ENCODE results near the gene PGBD5. TPM values are rescaled to one million over a fixed set of nuclear protein-coding genes. Genes with fewer than 3 reads are reported as not detected.

PGBD5 gene
- total and polyA plus RNA-seq, 3 donors from 2014 or later = 14.3 to 28.1 (median 16.0) TPM

DNA sequence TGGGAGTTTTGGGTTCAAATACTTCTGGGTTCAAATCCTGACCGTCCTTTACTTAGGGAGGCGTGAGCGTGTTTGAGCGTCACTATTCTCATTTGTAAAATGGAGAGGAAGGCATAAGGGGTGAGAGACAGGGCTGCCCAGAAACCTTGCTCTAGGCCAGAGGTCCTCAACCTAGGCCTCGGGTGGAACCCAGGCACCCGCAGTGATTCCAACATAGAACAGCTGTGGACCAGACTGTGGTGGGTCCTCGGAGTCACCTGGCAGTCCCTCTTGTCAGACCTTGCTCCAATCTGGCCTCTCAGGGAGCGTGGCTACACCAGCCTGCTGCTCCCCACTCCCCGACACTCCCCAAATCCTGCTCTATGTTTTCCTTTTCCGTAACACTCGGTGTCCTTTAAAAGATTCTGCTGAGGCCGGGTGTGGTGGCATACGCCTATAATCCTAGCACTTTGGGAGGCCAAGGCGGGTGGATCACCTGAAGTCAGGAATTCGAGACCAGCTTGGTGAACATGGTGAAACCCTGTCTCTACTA lies 116.4 kb downstream of the PGBD5 start:
- peaks cover 4% of the 10 kb centered on the region for H3K4me1 ChIP-seq
- intact Hi-C loops (cut with DNase I; ENCODE audit: low total_unique reads) = loop anchor here (5.0 kb wide), 1 partner anchor 647 kb away; no protein-coding TSS in a partner anchor
- TF ChIP-seq, protein P1, sequence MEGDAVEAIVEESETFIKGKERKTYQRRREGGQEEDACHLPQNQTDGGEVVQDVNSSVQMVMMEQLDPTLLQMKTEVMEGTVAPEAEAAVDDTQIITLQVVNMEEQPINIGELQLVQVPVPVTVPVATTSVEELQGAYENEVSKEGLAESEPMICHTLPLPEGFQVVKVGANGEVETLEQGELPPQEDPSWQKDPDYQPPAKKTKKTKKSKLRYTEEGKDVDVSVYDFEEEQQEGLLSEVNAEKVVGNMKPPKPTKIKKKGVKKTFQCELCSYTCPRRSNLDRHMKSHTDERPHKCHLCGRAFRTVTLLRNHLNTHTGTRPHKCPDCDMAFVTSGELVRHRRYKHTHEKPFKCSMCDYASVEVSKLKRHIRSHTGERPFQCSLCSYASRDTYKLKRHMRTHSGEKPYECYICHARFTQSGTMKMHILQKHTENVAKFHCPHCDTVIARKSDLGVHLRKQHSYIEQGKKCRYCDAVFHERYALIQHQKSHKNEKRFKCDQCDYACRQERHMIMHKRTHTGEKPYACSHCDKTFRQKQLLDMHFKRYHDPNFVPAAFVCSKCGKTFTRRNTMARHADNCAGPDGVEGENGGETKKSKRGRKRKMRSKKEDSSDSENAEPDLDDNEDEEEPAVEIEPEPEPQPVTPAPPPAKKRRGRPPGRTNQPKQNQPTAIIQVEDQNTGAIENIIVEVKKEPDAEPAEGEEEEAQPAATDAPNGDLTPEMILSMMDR (IDR thresholded peaks at IDR 0.05) = no peak
- TF ChIP-seq POLR2A (IDR thresholded peaks at IDR 0.05) = no peak
- no peaks in the 10 kb centered on the region for H3K36me3 ChIP-seq (ENCODE audit: low read depth, missing control alignments)
- no peaks in the 10 kb centered on the region for H3K27me3 ChIP-seq
- 87 to 95% methylated on average over 15 of the region's 15 CpGs for WGBS, 2 donors
- H3K4me3 ChIP-seq = no peak overlapping the region
- no peak overlapping the region for H3K27ac ChIP-seq
- no peaks in the 10 kb centered on the region for H3K9me3 ChIP-seq
- no peak for DNase-seq

DNA sequence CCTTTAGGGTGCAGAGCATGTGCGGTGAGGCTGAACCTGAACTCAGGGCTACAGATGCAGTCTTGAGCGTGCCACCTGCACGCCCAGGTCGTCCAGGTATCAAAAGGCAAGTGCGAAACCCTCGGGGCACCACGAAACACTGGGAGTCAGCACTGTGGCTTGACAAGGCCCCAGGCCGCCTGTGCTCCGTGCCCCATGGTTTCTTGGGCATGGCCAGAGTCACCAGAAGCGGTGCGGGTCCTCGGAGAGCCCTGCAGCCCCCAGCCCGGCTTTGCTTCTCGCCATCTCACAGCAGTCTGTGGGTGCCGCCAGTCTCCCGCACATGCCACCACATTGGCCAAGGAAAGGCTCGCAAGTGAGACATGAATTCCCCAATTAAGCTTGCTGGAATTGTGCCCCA lies 117.3 kb downstream of the PGBD5 start:
- Histone ChIP-seq H3K36me3 (ENCODE audit: low read depth, missing control alignments) (no peaks in the 10 kb centered on the region), H3K4me1 (peaks cover 4% of the 10 kb centered on the region), H3K27me3 (no peaks in the 10 kb centered on the region), H3K4me3 (no peak overlapping the region), H3K27ac (no peak overlapping the region), H3K9me3 (no peaks in the 10 kb centered on the region)
- intact Hi-C loops (cut with DNase I; ENCODE audit: low total_unique reads) = no loop called here
- no peak for DNase-seq
- 95 to 96% methylated on average over 15 to 17 of the region's 17 CpGs for WGBS, 2 donors
- no peak for TF ChIP-seq POLR2A (IDR thresholded peaks at IDR 0.05)
- TF ChIP-seq, protein P1 (IDR thresholded peaks at IDR 0.05) = no peak

DNA sequence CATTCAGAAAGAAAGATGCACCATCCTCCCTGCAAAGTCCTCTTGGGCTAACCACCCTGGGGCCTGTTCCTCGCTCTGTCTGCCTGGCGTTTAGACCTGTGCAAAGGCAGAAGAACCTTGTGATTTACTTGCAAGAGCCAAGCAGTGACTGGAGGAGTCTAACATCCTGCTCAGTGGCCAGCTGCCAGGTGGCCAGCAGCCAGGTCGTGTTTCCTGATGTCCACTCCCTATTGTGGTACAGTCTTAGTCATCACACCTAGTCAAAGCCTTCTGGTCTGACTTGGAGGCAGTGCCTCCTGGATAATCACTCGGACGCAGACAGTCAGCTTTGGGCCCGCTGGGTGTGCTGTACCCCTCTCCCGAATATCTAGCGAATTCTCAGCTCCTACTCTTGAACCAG lies 118.1 kb downstream of the PGBD5 start:
- no peak overlapping the region for H3K27ac ChIP-seq

DNA sequence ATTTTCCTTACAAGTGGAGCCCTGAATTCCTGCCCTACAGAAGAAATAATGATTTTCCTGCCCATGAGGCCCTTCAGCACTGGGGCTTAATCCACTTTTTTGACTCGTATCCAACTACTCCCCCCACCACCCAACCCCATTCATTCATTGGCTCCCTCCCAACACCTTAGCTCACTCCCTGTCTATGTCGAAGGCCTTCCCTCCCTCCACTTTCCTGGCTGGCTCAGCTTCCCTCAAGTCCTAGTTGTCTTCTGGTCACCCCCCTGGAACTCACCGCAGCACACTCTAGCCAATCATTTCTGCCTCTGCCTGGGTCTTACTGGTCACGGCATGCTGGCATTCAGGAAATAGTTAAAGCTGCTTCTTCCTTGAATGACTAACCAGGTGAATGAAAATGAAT lies 118.9 kb downstream of the PGBD5 start:
- intact Hi-C loops (cut with DNase I; ENCODE audit: low total_unique reads) = no loop called here
- Histone ChIP-seq H3K9me3 (no peaks in the 10 kb centered on the region), H3K27me3 (no peaks in the 10 kb centered on the region), H3K4me1 (peaks cover 4% of the 10 kb centered on the region), H3K36me3 (ENCODE audit: low read depth, missing control alignments) (no peaks in the 10 kb centered on the region), H3K27ac (no peak overlapping the region), H3K4me3 (no peak overlapping the region)
- no peak for DNase-seq
- no peak for TF ChIP-seq POLR2A (IDR thresholded peaks at IDR 0.05)
- TF ChIP-seq, protein P1 (IDR thresholded peaks at IDR 0.05) = no peak
- 51 to 71% methylated on average over 4 of the region's 4 CpGs for WGBS, 2 donors

More for the DNA sequence above, 118.1 kb downstream of the PGBD5 start:
- H3K27me3 ChIP-seq = no peaks in the 10 kb centered on the region
- peaks cover 4% of the 10 kb centered on the region for H3K4me1 ChIP-seq
- intact Hi-C loops (cut with DNase I; ENCODE audit: low total_unique reads) = no loop called here
- WGBS, 2 donors = 71 to 74% methylated on average over 7 to 8 of the region's 8 CpGs
- H3K4me3 ChIP-seq = no peak overlapping the region
- no peak for TF ChIP-seq POLR2A (IDR thresholded peaks at IDR 0.05)
- TF ChIP-seq, protein P1 (IDR thresholded peaks at IDR 0.05) = no peak
- peak; percentile 91 for DNase-seq
- no peaks in the 10 kb centered on the region for H3K36me3 ChIP-seq (ENCODE audit: low read depth, missing control alignments)
- no peaks in the 10 kb centered on the region for H3K9me3 ChIP-seq

DNA sequence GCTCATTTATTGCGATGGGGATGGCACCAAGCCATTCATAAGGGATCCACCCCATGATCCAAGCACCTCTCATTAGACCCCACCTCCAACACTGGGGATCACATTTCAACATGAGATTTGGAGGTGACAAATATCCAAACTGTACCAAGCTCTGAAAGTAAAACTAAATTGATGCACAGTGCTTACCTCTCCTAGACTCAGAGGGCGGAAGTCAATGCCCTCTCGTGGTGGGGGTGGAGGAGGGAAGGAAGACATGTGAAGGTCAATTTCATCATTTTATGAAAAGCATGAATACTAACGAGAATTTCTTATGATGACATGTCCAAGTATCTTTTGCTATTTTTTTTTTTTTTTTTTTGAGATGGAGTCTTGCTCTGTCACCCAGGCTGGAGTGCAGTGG lies 120.0 kb downstream of the PGBD5 start:
- intact Hi-C loops (cut with DNase I; ENCODE audit: low total_unique reads) = no loop called here
- 67 to 79% methylated on average over 4 of the region's 4 CpGs for WGBS, 2 donors

More for the DNA sequence above, 120.0 kb downstream of the PGBD5 start:
- TF ChIP-seq POLR2A (IDR thresholded peaks at IDR 0.05) = no peak
- TF ChIP-seq, protein P1 (IDR thresholded peaks at IDR 0.05) = no peak
- no peak for DNase-seq
- Histone ChIP-seq H3K4me1 (peaks cover 4% of the 10 kb centered on the region), H3K27me3 (no peaks in the 10 kb centered on the region), H3K36me3 (ENCODE audit: low read depth, missing control alignments) (no peaks in the 10 kb centered on the region), H3K27ac (no peak overlapping the region), H3K9me3 (no peaks in the 10 kb centered on the region), H3K4me3 (no peak overlapping the region)
